Activated CD8-positive, alpha-beta memory T cell treated with anti-CD3 and anti-CD28 coated beads, Interleukin-2, amount 50 U/mL, for 1 hour (primary cell): ENCODE measurements around the gene CCDC33.

Experiments
- DNase-seq: peaks from one replicate; pipeline ENCODE4 v3.0.0-alpha.2; 2020; ENCODE audit errors: extremely low read depth

CCDC33 gene

DNA sequence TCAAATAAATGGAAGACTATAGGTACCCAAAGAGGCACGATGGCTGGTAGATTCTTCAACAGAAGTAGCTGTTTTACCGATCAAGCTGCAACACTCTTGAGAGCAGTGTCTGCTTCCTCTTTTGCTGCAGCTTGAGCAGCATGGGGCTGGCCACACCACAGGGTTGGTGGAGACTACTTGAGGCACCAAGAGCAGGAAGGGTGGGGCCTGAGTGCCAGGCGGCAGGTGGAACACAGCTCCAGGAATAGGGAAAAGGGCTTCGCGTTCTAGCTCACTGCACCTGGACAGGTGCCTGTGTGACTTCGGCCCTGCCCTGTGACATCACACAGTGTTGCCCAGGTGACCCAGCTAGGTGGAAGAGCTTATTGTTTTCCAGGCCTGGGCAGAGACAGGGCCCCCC lies at the start of gene CCDC33:
Gene CCDC33 (plus strand): TSS at position 365 of the 400 bp plus-strand sequence. CDS start 394 bp downstream, outside the sequence.
- DNase-seq: no peak

DNA sequence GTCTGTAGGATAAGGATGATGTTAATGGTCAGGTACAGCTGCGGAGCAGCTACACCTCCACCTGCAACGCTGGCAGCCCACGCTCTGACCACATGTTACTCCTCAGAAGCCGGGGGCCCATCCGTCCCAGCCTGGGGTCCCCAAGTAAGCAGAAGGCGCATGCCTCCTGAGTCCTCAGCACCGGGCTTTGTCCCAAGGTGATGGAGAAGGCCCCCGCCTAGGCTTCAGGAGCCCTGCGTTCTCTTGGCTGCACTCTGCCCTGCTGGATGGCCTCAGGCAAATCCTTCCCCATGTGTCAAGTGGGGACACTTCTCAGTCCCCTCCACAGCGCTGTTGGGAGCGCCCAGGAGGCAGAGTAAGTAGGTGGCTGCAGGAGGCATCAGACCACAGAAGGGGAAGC lies 47.9 kb upstream of the CCDC33 start:
- DNase-seq: no peak

DNA sequence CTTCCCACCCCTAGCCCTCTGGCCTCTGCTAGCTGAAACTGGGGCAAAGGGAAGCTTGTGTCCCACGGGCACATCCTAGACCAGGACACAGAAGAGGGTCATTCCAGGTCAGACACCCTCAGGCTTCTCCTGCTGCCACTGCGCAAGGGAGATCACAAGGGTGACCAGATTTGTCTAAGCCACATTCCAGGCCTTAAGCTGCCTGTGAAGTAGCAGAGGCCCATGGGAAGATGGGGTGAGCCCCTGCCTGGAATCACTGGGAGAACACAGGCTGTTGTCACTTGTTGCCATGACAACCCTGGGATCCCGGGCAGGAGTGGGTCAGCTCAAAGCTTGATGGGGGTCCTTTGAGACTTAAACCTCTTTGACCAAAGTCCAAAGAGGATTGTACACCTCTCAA lies 44.3 kb upstream of the CCDC33 start:
- DNase-seq: no peak

DNA sequence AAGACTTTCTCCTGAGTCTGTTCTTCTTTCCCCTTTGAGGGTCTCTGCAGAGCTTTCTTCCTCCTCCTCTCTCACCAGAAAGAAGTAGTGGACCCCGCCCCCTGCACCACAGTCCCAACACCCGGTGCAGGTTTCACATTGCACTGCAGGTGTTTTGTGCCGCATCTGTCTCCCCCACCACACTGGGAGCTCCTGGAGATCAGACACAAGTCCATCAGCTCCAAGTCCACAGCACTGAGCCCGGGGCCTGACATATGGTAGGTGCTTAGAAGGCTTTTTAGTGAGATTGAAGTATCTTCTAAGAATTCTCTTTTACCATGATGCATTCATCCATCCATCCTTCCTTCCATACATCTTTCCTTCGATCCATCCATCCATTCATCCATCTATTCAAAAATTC lies 43.4 kb upstream of the CCDC33 start:
- no peak for DNase-seq

DNA sequence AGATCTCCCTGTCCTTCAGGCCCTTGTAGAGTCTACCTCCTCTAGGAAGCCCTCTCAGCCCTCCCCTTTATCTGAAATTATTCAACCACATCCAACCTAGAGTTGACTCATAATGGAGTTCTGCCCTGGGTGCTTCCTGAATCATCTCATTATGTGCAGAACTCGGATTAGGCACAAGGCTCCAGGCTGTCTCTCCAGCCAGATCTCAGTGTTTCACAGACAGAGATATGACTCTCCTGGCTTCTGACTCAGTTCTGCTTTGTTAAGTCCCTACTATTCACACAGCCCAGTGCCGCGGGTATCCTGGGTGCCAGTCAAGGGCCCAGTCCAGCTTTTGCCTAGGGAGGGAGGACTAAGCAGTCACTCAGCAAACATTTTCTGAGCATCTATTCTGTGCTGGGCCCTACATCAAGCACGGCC lies 42.8 kb upstream of the CCDC33 start:
- no peak for DNase-seq

DNA sequence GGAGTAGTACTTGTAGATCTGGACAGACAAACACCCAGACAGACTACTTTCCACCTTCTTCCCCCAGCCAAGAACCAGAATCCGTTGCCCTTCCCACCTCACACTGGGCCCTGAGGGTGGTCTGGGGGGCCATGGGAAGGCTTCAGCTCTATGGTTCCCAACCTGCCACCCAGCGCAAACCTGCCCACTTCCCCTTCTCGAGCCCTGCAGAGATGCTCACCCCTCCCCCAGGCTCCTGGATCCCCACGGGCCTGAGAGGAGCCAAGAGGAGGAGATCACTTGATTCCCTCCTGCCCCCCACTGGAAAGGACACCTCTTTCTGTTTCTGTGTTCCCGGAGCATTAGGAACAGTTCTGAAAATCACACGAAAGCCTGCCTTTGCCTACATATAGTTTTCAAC lies 42.2 kb upstream of the CCDC33 start:
- DNase-seq: no peak

DNA sequence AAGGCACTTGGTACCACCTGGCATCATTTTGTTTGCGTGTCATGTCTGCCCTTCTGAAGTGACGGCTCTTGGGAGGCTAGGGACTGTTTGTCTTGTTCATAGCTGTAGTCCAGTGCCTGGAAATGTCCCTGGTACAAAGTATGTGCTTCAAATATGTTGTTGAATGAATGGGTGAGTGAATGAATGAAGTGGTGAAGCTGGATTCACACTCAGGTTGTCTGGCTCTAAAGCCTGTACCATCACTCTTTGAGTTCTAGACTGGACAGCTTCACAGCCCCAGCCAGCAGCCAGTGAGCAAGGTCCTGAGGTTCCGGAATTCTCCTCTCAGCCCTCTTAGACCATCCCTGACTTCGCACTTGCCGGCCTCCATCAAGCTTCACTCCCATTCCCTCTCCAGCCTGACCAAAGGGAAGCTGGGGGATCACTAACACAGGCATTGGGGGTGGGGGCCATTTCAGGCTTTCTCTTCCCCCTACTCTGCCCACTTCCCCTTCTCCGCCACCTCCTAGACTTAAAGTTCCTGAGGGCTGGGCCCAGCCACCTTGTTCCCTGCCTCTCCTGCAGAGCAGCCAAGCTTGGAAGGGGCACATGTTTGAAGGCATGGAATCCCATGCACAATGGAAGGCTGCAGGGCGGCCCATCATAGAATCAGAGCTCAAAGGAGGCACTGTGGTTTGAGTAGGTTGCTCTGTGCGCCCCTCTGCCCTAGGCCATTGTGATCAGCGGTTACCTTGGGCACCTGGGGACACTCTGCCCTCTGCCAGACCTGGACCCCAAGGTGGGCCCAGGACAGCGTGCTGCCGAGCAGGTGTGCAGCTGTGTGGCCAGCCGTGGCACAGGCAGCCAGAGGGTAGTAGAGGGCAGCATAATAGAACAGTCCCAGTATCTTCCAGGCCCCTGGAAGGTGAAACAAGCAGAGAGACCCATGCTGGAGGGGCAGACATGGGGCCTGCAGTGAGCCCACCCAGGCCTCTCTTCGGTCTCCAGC lies 41.3 kb upstream of the CCDC33 start:
- no peak for DNase-seq

DNA sequence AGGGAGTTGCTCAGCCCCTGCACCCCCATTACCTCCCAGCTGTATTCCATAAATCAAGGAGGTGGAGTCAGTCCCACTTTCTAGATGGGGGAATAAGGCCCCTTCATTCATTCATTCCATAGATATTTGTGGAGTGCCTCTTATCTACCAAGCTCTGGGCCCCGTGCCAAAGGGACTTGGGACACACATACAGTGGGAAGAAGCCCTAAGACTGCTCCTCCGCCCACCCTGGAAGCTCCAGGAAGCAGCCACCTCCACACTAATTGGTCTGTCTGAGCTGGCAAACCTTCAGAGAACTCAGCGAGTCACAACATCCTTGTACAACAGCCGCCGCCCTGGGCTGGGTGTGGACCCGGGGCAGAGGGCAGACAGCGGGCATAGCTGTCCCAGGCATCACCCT lies 40.0 kb upstream of the CCDC33 start:
- no peak for DNase-seq

DNA sequence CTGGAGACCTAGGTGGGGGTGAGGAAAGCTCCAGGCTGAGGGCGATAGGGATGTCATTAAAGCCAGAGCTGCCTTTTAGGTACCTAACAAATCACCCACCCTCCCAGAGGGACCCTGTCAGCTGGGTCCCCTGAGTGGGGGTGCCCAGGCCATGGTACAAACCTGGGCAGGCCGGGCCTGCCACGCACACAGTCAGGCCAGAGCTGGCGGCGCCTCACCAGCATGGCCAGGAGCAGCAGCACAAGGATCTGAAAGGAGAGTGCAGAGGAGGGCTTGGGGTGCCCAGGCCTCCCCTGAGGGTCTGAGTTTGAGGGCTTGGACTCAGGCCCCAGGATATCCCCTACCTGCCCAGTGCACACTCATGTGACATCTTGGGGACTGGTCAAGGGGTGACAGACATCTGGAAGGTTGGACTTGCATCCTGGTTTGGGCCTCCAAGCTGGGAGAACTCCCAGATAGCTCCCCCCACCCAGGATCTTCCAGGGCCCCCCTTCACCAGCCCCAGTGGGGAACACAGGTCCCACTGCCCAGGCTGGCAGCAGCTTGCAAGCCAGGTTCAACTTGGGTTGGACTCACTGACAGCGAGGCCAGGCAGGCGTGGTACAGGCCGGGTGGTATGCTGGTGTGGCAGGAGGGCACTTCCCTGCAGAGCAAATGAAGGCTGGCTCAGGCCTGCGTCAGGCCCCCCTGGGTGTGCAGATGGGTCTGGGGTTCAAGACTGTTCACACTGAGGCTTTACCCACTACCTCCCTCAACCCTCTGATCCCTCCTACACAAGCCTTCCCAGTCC lies 38.8 kb upstream of the CCDC33 start:
- no peak for DNase-seq

DNA sequence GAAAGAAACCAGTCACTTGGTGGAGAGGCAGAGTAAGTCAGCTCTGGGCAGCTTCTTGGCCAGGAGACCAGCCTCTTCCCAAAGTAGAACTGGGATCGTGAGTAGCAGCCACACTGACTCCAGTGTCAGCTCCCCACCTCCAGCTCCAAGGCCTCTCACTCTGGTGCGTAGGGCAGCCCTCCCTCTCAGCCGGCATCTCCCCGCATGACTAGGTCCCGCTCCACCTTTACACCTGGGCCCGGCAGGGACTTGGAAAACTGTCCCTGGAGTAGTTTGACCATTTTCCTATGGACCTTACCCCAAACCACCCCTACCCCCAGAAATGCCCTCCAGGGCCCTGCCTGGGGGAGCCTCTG lies 36.9 kb upstream of the CCDC33 start:
- DNase-seq: no peak

DNA sequence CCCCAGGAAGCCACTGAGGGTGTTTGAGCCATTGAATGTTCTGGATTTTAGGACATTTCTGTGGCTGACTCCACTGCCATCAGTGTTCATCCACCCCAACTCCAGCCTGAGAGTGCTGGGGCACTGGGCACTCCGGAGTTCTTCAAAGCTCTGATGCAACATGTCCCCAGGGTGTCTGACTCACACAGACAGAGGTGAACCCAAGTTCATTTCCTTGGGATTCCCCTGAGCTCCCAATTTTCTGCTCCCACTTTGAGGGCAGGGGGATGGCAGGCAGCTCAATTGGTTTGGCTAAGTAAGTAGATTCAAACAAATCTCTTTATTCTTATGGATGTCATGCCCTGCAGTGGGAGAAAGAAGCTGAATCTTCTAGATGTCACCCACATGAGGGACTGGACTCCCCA lies 35.7 kb upstream of the CCDC33 start:
- DNase-seq: no peak

DNA sequence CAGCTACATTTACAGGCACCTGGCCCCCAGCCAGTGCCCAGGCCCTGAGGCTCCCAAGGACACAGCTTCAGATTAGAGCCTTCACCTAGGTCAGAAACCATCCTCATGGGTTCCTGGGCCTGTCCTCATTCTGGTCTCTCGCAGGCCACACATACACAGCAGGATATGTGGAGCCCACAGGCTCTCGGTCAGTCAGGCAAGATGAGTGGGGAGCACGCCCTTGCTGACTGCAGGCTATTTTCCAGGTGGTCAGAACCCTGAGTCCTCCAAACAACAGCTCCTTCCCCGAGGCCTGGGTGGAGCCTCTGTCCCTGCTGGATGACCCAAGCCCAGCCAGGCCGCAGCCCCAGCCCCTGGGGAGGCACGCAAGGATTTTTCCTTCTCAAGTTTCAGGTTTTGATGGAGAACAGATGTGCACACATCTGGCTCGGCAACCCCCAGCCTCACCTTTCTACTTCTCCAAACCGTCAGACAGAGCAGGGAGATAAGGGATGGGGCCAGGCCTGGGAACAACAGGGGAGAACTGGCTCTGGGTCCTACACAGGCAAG lies 35.2 kb upstream of the CCDC33 start:
- no peak for DNase-seq

DNA sequence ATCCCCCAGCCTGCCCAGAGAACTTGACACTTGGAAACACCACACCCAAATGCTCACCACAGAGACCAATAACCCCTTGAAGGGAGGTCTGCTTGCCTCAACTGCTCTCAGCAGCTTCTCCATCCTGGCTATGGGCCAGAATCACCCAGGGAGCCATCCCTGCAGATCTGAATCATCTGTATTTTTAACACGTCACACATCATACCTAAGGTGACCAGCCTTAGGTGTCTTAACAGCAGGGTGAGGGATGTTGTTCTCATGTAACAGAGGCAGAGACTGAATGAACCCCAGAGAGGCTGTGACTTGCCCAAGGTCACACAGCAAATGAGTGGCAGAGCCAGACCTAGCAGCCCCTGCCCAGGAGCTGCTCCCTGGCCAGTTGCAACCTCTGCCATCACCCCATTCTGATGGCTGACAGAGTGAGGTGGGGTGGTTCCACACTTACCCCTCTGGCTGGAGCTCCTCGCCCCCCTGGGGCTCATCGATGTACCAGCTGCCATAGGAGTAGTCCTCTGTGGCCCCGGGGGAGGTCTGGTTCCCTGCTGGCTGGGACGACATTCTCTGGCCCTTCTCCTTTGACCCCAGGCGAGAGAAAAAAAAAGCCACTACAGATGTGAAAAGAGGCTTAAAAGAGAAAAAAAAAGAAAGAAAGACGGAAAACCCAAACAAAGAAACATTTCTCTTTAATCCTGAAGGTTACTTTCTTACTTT lies 34.3 kb upstream of the CCDC33 start:
- DNase-seq: no peak

DNA sequence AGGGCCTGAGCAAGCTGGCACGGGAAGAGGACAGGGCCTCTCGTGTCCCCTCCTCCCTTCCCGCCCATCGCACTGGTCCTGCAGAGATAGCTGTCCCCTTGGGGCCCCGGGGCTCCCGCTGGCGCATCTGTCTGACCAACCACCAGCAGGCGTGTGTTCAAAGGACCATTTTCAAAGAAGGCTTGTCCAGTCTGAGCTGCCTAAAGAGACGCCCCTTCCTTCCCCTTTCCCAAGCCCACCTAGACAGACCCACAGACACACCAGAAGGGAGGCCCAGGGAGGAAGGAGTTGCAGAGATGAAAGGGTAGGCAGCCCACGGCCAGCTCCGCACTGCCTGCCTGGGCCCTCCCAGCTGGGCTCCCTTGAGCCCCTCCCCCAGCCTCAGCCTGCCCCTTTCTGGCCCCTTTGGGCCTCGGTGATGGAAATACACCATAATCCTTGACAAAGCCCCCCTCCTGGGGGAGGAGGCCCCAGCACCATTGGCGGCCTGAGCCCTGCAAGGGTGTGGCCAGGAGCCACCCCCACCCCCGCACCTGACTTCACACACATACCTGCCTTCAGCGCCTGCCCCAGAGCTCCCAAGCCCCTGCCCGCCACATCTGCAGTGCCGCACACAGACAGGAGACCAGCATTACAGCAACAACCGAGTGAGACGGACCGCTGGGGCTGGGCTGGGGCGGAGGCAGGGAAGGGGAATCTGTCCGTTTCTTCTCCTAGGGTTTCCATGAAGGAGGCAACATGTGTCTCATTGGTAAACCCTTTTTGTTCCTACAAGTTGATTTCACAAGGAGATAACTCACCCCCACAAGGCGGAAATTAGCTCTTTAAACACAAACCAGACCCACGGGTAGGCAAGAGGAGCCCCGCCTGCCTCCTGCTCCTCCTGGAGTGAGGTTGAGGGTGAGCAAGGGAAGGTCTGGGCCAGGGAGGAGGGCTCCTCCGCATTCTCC lies 33.4 kb upstream of the CCDC33 start, which contains the start of gene STRA6:
Gene STRA6 (minus strand): TSS at position 336 of the 950 bp plus-strand sequence. CDS start 520 bp downstream, outside the sequence.
- no peak for DNase-seq

DNA sequence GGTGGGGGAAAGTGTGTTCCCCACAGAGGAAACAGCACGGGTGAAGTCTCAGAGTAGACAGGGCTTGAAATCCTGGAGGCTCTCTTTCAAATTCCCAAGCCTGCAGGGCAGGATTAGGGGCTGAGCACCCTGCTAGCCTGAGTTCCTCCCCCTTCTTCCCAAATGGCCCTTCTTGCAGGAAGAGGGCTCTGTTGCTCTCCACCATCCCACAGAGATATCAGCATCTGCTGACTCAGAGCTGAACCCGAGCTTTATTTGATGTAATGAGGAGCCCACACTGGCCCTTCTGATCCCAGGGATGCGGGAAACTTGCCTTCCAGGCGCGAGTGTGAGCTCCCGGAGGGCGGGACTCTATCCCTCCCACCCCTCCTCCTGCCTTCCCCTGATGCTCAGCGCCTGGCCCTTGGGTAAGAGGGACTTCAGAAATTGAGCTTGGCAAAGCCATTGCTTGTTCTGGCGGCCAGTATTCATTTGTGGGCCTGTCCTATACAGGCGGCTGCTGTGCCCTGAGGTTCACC lies 32.2 kb upstream of the CCDC33 start:
- DNase-seq: no peak

DNA sequence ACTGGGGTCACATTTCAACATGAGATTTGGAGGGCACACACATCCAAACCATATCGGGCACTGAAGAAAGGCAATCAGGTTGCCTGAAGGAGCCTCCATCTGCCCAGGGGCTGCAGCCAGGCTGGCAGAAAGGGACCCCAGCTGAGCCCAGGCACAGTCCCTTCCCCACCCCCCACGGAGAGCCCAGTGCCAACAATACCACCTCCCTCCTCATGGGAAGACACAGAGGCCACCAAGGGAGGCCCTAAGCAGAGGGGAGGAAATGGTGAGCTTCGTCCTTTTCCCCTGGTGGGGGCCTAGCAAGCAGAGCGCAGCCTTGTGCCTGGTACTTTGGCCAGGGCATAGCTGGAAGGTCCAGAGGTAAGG lies 30.6 kb upstream of the CCDC33 start:
- no peak for DNase-seq

DNA sequence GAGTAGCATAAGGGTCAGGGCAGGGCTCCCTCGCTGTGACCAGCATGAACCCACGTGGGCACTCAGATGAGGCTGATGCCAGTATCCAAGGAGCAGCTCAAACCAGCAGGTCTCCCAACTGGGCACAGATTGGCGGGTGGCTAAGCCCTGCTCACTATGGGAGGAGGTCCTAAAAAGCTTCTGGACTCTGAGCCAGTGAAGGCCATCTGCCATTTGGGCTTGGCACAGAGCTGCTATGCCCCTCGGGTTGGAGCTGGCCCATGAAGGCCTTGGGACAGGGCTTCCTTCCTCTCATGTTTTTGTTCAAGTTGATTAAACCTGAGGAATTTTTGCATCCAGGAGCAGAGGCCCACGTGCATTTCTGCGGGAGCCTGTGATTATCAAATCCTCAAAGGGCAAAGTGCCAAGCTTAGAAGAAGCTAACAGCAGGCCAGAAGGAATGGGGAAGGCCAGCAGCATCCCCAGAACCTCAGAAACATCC lies 29.3 kb upstream of the CCDC33 start:
- no peak for DNase-seq

DNA sequence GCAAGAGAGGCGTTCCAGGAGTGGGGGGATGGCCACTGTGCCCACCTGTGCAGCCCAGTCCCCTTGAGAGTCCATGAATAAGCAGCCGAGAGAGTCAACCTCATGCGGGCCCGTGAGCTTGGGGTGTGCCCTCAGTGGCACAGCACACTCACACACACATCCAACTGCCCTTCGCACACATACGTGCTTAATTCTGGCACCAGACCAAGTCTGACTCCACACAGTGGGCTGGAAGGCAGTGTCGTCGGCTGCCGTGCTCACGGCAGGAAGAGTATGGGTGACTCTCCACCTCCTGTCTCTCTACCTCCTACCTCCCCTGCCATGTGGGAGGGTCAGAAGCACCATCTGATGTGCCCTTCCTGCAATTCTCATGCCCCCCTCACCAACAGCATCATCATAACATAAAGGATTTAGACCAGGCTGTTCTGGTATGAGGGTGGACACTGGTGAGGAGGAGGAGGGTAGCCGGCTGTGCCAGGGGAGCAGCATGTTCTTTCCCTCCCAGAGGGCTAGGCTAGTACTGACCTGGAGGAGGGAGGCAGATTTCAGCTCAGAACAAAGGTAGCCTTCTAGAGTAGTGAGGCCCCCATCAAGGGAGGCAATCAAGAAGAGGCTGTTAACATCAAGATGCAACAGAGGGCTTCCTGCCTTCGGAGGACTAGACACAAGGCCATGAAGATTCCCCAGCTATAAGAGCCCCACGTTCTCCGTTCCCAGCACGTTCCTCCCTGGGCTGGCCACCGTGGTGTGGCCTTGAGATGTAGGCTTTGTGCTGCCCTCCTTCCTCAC lies 28.3 kb upstream of the CCDC33 start:
- DNase-seq: no peak

DNA sequence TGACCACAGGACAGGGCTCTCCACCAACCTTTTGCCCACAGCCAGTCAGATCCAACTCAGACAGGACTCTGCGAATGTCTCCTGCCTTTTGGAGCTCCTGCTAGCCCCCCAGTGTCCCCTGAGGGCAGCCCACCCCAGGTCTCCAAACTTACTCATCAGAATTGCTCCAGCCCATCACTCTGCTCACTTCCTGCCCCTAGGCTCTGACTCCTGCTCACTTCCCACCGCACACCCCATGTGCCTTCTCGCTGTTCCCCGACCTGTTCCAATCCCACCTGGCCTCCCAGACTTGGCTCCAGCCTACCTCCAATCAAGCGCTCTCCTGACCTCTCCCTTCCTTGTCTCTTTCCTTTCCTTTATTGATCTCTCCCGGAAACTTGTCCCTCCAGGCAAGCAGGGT lies 27.6 kb upstream of the CCDC33 start:
- DNase-seq: no peak
